ENCODE measurements around the gene LIPM. TPM values are rescaled to one million over a fixed set of nuclear protein-coding genes. Genes with fewer than 3 reads are reported as not detected.

The LIPM gene
- total RNA-seq (2022; extraction: Qiagen RNA extraction; ENCODE audit: low read depth), result not detected in 5 replicates

DNA sequence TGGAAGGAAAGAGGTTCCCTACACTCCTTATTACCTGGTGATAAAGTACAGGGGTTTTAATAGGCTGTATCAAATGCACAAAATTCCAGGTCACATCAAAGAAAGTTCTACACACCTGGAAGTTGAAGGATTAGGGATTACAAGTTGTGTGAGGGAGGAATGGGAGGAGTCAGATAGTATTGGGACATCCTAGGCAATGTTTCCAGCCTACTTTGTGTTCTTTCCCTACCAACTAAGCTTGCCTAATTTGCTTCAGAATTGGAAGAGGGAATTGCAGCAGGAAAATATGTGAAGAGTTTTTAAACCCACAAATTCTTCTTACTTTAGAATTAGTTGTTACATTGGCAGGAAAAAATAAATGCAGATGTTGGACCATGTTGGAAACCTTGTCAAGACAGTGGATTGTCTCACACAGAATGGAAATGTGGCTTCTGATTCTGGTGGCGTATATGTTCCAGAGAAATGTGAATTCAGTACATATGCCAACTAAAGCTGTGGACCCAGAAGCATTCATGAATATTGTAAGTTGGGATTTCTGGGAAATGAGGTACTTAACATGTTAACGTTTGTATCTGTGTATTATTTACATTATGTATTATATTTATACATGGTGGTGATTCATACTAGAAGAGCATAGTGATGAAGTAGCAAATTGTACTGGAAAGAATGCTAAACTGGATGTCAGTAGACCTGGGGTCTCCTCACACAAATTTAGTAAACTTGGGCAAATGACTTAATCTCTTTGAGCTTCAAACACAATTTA is at the start of gene LIPM:
TSS of gene LIPM (plus strand) at position 208 of the 763 bp plus-strand sequence. CDS start at position 375, 167 bp downstream.

DNA sequence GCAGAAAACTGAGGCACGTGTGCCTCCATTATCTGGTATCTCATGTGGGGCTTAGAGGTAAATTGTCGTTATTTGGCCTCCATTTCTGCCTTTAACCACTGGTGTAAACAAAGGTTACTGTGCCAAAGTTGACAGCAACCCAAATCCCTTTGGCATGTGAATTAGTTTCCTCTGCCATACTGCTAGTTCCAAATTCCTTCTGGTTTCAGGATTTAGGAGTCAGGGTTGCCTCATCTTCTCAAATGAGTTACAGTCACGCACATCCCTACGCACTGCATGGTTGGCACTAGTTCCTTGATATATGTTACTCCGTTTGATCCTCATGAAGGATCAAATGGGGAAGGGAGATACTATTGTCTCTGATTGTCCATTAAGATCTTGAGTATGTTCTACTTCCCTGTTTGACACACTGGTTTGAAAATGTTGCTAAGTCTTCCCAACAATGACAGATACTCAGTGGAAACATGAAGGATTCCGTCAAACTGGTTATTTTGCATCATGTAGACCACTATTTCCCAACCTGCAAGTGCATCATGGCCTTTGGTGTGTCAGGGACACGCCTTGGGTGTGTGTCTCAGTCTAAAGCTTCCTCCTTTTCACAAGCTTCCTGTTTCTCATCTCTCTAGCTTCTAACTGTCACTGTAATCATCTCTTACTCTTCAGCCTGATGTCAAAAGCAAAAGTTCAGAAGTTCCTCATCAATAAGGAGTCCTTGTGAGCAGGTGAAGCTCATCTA is 43.0 kb upstream of the LIPM start, which contains the start of gene LIPN:
TSS of gene LIPN (plus strand) at position 655 of the 736 bp plus-strand sequence. CDS start 1,386 bp downstream, outside the sequence.

GRCh38 chr10:88851706-88852105 is 49.2 kb downstream of the LIPM start, which contains the start of gene ANKRD22:
Gene ANKRD22 (minus strand): TSS chr10:88851844. CDS start chr10:88851607, 237 bp downstream.

Other genes starting within 250 kb of the LIPM start
- gene RNLS, start 219.4 kb upstream of the LIPM start, total RNA-seq (2022; extraction: Qiagen RNA extraction; ENCODE audit: low read depth), result 7.5 to 10.0 TPM (median 8.3 TPM) in 5 replicates
- gene LIPJ, start 216.0 kb upstream of the LIPM start, total RNA-seq (2022; extraction: Qiagen RNA extraction; ENCODE audit: low read depth), result not detected in 5 replicates
- gene LIPF, start 138.3 kb upstream of the LIPM start, total RNA-seq (2022; extraction: Qiagen RNA extraction; ENCODE audit: low read depth), result not detected in 5 replicates
- not detected in 5 replicates for gene LIPK, start 96.5 kb upstream of the LIPM start, total RNA-seq (2022; extraction: Qiagen RNA extraction; ENCODE audit: low read depth)
- not detected in 5 replicates for gene LIPN, start 42.7 kb upstream of the LIPM start, total RNA-seq (2022; extraction: Qiagen RNA extraction; ENCODE audit: low read depth)
- gene ANKRD22, start 49.1 kb downstream of the LIPM start, total RNA-seq (2022; extraction: Qiagen RNA extraction; ENCODE audit: low read depth), result 0.41 to 0.63 TPM (median 0.48 TPM) in 5 replicates
- 32.7 to 42.8 TPM (median 35.6 TPM) in 5 replicates for gene STAMBPL1, start 77.5 kb downstream of the LIPM start, total RNA-seq (2022; extraction: Qiagen RNA extraction; ENCODE audit: low read depth)
- 17.1 to 22.0 TPM (median 19.1 TPM) in 5 replicates for gene ACTA2, start 150.0 kb downstream of the LIPM start, total RNA-seq (2022; extraction: Qiagen RNA extraction; ENCODE audit: low read depth)
- gene FAS, start 188.1 kb downstream of the LIPM start, total RNA-seq (2022; extraction: Qiagen RNA extraction; ENCODE audit: low read depth), result 31.1 to 38.3 TPM (median 34.1 TPM) in 5 replicates

All from A549 treated with DMSO at 1 μM for 4 hours (cell line).